HG03439 (cell line): ENCODE measurements around the gene CACNB1.
A peak's percentile ranks its signal among the peaks of the same experiment; 100 is the strongest.

ENCODE experiments used
- ATAC-seq: cut with Tn5 transposase; IDR thresholded peaks from one replicate; pipeline ENCODE4 v1.9.1; 2021; ENCODE audit warnings: mild to moderate bottlenecking, moderate library complexity; ENCODE audit not compliant: unreplicated experiment

The CACNB1 gene

GRCh38 chr17:39204245-39204644, 6.8 kb upstream of the CACNB1 start:
- no peak for ATAC-seq

- no peak for ATAC-seq
Measured at GRCh38 chr17:39200957-39201510, 3.6 kb upstream of the CACNB1 start.

DNA sequence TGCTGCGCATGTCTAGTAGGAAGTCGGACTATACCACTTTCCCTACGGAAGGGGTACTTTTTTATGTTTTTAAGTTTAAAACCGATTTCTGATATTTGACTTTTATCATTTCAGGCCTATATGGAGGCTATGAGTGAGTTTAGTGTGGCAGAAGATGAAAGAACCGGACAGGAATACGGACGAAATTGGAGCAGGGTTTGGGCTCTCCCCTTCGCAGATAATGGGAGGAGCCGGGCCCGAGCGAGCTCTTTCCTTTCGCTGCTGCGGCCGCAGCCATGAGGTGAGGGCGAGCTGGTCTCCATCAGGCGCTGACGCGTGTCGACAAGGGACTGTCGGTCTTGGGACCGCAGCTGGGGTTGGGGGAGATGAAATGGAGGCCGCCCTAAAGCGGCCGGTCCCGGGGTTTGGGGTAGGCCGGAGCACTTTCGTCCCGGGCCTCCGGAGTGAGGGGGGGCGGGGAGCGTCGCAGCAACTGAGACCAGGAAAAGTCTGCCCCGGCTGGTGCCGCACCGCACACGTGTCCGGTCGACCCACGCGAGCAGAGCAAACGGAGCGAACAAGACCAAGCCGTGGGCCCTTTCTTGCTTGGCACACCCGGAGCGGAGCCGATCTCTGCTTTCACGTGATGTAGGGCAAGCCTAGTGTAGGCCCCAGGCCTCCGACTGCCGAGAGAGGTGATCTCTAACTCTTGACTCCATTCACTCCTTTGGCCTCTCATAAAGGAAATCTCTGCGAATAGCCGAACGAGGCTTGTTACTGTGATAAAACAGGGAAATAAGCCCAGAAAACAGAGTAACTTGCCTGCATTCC, 2.8 kb upstream of the CACNB1 start, which contains the start of gene RPL19:
Gene RPL19 (plus strand): TSS at position 214 of the 810 bp plus-strand sequence. CDS start 62 bp downstream, at position 276.
- ATAC-seq: peak; percentile 60

GRCh38 chr17:39199820-39200069, 2.3 kb upstream of the CACNB1 start:
- peak; percentile 66 for ATAC-seq

- ATAC-seq: no peak
Measured at GRCh38 chr17:39198186-39198566, 707 bp upstream of the CACNB1 start.

DNA sequence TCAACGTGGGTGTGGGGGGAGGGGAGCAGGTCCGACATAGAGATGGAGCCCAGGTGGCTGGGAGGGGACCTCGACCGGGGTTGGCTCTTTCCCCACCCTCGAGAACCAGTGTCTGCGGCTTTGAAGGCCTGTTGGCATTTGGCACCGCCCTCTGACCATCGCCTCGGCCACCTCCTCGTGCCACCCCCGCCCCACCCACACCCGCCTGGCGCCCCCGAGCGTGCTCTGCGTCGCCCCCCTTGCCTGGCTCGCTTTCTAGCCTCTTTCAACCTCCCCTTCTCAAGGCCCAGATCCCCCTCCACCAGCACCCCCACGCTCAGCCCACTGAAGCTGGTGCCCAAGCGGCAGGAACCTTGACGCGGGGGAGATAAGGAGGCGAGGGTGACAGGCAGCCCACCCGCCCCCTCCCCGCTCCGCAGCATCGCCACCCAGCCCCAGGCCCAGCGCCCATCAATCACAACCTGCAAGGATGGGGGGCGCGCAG, 619 bp downstream of the CACNB1 start:
- no peak for ATAC-seq

GRCh38 chr17:39196241-39196807, 1.1 kb downstream of the CACNB1 start:
- ATAC-seq: no peak

- no peak for ATAC-seq
Measured at GRCh38 chr17:39195568-39196160, 1.8 kb downstream of the CACNB1 start.

GRCh38 chr17:39194985-39195524, 2.4 kb downstream of the CACNB1 start:
- no peak for ATAC-seq

DNA sequence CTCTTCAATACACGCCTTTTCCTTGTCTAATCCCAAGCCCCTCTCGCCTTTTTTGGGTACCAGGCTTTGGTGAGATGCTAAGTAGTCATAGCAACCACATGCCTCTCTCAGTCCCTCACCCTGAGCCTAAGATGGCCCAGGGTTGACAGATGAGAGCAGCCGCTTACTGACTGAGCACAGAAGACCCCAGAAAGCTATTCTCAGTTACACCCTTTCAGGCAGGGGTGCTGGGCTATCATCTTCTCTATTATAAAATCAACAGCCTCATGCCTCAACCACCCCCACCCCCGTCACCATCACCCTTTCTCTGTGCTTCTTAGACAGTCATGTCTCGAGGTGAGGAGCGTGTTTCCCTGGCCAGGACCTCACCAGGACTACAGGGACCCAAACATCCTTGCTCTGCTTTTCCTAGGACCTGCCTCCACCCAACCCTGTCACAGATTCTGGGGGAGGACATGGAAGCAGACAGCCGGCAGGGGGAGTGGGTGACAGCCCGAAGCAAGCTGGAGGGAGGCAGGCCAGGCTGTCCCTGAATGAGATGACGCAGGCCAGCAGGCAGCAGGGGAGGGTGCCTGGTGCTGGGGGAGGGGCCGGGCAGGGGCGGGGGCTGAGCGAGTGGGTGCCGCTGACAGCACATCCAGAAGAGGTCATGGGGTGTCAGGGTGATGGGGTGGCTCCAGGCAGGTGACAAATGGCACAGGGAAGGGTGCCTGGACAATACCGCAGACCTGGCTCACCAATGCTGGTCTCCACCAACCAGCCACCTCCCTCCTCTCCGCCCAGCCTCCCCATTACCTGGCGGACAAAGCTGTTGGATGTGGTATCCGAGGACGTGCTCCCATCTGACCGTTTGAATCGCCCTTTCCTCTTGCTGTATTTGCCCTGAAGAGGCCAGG, 3.1 kb downstream of the CACNB1 start:
- ATAC-seq: no peak

- no peak for ATAC-seq
Measured at GRCh38 chr17:39193346-39193745, 4.1 kb downstream of the CACNB1 start.

DNA sequence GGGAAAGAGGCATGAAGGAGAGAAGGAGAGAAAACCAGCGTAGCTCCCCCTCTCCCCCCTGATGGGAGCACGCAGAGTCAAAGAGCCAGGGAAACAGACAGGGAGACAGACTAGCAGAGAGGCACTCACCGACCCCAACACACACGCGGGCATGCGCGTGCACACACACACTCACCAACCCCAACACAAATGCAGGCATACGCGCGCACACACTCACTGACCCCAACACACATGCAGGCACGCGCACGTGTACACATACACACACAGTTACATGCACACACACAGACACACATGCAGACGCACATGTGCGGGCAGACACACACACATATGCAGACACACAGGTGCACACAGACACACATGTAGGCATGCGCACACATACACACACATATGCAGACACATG, 4.6 kb downstream of the CACNB1 start:
- ATAC-seq: no peak

DNA sequence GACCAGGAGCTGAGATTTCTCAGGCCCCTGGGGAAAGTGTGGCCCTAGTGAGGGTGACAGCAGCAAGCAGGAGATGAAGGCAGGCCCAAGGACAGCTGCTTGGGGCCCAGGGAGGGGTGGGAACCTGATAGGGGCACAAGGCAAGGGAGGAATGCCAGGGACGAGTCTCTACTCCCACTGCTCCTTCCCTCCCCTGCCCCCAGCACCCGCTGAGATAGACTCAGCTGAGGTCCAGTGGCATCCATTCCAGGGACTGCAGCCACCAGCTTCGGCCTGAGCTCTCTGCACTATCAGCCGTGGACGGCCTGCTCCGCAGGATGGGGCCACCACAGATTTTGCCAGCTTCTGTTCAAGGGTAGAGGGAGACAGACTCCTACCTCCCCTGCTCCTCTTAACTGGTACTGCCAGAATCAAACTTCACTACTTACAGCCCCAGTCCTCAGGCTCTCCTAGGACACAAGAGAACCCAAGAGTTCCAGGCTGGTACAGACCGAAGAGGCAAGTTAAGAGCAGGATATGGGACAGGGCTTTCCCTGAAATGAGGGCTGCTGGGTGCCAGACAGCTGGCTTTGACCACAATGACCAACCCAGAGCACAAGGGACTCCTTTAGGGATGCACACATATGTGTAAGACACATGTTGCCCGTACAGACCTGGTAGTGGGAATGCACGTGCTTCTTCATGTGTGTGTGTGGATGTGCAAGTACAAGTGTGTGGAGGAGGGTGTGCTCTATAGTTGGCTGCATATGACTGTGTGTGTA, 5.5 kb downstream of the CACNB1 start:
- ATAC-seq: no peak

DNA sequence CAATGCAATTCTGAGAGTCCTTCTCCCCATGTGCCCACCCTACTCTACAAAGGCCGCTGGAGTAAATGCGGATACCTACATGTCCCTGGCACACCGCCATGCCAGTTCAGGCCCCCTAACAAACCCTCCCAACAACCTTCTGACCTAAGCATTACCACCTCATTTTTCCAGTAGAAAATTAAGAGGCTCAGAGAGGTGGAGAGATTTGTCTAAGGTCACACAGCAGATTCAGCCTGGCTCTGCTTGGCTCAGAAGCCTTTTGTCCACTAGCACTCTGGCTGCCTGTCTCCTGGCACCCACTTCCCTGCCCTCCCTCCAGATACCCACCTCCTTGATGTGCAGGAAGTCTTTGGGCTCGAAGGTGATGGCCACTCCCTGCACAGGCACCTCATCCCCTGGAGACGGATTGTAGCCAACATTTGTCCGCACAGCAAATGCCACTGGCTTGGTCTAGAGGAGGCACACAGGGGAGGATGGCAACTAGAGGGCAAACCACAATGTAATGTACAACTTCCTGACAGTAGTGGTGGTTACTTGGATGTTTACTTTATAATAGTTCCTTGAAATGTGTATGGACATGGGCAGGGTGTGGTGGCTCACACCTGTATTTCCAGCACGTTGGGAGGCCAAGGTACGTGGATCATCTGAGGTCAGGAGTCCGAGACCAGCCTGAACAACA, 10.2 kb downstream of the CACNB1 start:
- no peak for ATAC-seq

GRCh38 chr17:39186481-39187002, 10.9 kb downstream of the CACNB1 start:
- ATAC-seq: no peak

- no peak for ATAC-seq
Measured at GRCh38 chr17:39183720-39184119, 13.7 kb downstream of the CACNB1 start.

DNA sequence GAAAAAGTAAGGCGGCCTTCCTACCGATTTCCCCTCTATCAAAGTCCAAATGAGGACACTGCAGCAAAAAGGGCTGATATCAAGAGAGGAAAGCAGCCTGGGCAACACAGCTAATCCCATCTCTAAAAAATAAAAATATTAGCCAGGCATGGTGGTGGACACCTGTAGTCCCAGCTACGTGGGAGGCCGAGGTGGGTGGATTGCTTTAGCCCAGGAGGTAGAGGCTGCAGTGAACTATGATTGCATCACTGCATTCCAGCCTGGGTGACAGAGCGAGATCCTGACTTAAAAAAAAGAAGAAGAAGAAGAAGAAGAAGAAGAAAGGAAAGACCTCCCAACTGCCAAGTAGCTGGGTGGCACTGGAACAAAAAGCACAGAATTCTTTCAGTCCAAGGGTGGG, 14.4 kb downstream of the CACNB1 start:
- no peak for ATAC-seq

- no peak for ATAC-seq
Measured at GRCh38 chr17:39181303-39181702, 16.2 kb downstream of the CACNB1 start.

GRCh38 chr17:39178536-39178935, 18.9 kb downstream of the CACNB1 start:
- ATAC-seq: no peak
